ENCODE data around the gene RNASEH2B. TPM values are rescaled to one million over a fixed set of nuclear protein-coding genes. Genes with fewer than 3 reads are reported as not detected.

Gene RNASEH2B
- polyA plus RNA-seq, 2 of the 4 experiments (the other 2 are of a cell fraction): 27.5 to 73.5 TPM

GRCh38 chr13:51003642-51004041 is 94.1 kb downstream of the RNASEH2B start:
- WGBS (ENCODE audit: missing lambda C conversion rate): 54% methylated on average over 7 of the region's 7 CpGs
- ATAC-seq: no peak
- Histone ChIP-seq H3K4me3 (no peak overlapping the region), H3K4me1 (no peaks in the 10 kb centered on the region), H3K4me2 (no peak overlapping the region), H3K27ac (no peak overlapping the region), H3K9me3 (no peaks in the 10 kb centered on the region)
- TF ChIP-seq REST (IDR thresholded peaks at IDR 0.05) (no peak), HMGXB4 (CRISPR knock-in tag; IDR thresholded peaks at IDR 0.05; ENCODE audit: borderline replicate concordance) (no peak), POLR2AphosphoS2 (conservative IDR thresholded peaks at IDR 0.05; ENCODE audit: low read length) (no peak), RCOR1 (IDR thresholded peaks at IDR 0.05; ENCODE audit: low read depth, low read length) (no peak), HOXA7 (CRISPR knock-in tag; IDR thresholded peaks at IDR 0.05) (no peak), CHD4 (IDR thresholded peaks at IDR 0.05; ENCODE audit: borderline replicate concordance) (no peak), CEBPB (IDR thresholded peaks at IDR 0.05) (no peak), BHLHE40 (IDR thresholded peaks at IDR 0.05; ENCODE audit: low read depth, low read length) (no peak), ZFP36 (IDR thresholded peaks at IDR 0.05; ENCODE audit: borderline replicate concordance, partially characterized antibody) (no peak), ZSCAN20 (CRISPR knock-in tag; IDR thresholded peaks at IDR 0.05) (no peak), MAZ (IDR thresholded peaks at IDR 0.05; ENCODE audit: borderline replicate concordance, low read depth, low read length) (no peak), CBX8 (IDR thresholded peaks at IDR 0.05) (no peak), MAX (IDR thresholded peaks at IDR 0.05) (no peak), BCL3 (IDR thresholded peaks at IDR 0.05) (no peak), KDM5A (IDR thresholded peaks at IDR 0.05) (no peak), MYC (IDR thresholded peaks at IDR 0.05; ENCODE audit: borderline replicate concordance, low read length) (no peak), CTCF (IDR thresholded peaks at IDR 0.05) (no peak), E2F6 (IDR thresholded peaks at IDR 0.05; ENCODE audit: borderline replicate concordance, low read depth) (no peak), MAFK (IDR thresholded peaks at IDR 0.05; ENCODE audit: partially characterized antibody) (no peak), RNF2 (IDR thresholded peaks at IDR 0.05; ENCODE audit: borderline replicate concordance, low read depth) (no peak)
- POLR2A ChIA-PET: no interaction called here
- CTCF ChIA-PET: interaction anchor here (0.9 to 2.3 kb wide), 2 partner anchors 8 to 13 kb away, joined by 3 to 7 read pairs; no protein-coding TSS in a partner anchor
- FAIRE-seq: no peak
- DNase-seq (ENCODE audit: low read depth in 1 of 2, low spot score in 1 of 2): no peak
